ENCODE results near the gene ELN.

GRCh38 chr7:74022507-74022906 lies 5.5 kb upstream of the ELN start:
- TF ChIP-seq, protein P1, sequence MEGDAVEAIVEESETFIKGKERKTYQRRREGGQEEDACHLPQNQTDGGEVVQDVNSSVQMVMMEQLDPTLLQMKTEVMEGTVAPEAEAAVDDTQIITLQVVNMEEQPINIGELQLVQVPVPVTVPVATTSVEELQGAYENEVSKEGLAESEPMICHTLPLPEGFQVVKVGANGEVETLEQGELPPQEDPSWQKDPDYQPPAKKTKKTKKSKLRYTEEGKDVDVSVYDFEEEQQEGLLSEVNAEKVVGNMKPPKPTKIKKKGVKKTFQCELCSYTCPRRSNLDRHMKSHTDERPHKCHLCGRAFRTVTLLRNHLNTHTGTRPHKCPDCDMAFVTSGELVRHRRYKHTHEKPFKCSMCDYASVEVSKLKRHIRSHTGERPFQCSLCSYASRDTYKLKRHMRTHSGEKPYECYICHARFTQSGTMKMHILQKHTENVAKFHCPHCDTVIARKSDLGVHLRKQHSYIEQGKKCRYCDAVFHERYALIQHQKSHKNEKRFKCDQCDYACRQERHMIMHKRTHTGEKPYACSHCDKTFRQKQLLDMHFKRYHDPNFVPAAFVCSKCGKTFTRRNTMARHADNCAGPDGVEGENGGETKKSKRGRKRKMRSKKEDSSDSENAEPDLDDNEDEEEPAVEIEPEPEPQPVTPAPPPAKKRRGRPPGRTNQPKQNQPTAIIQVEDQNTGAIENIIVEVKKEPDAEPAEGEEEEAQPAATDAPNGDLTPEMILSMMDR (conservative IDR thresholded peaks at IDR 0.05 in 1 of 2, IDR thresholded peaks at IDR 0.05 in 1 of 2; ENCODE audit: low read depth in 1 of 2, low read length in 2 of 2), result no peak
- TF ChIP-seq EZH2 (IDR thresholded peaks at IDR 0.05; ENCODE audit: low read length, missing control alignments), result no peak

Data from fibroblast of lung (primary cell).